ENCODE data around the gene FZD8.

The FZD8 gene

GRCh38 chr10:35657621-35658020 lies 15.5 kb upstream of the FZD8 start:
- no peaks in the 10 kb centered on the region for H4K20me1 ChIP-seq (ENCODE audit: insufficient read depth, low read length)
- H3K9ac ChIP-seq (ENCODE audit: low read length), result no peak overlapping the region
- no peaks in the 10 kb centered on the region for H3K4me1 ChIP-seq (ENCODE audit: low read length)
- H3K27me3 ChIP-seq (replicated peaks; ENCODE audit: insufficient read depth, low read length), result no peaks in the 10 kb centered on the region
- TF ChIP-seq EZH2 (optimal IDR thresholded peaks at IDR 0.05; ENCODE audit: low read depth, low read length) (no peak), CTCF (IDR thresholded peaks at IDR 0.05; ENCODE audit: low read length) (no peak), EZH2phosphoT487 (IDR thresholded peaks at IDR 0.05; ENCODE audit: low read length) (no peak)
- no peak for DNase-seq
- H3K9me3 ChIP-seq (replicated peaks; ENCODE audit: insufficient read depth, low read length), result no peaks in the 10 kb centered on the region
- no peak overlapping the region for H3K4me3 ChIP-seq (ENCODE audit: low read length)
- no peaks in the 10 kb centered on the region for H3K36me3 ChIP-seq (replicated peaks; ENCODE audit: insufficient read depth, low read length)
- no peak overlapping the region for H2AFZ ChIP-seq (ENCODE audit: low read length)
- H3K9me2 ChIP-seq (replicated peaks; ENCODE audit: insufficient read depth, low read length), result no peaks in the 10 kb centered on the region
- no peaks in the 10 kb centered on the region for H3F3A ChIP-seq (ENCODE audit: insufficient read depth, low read length)
- H3K4me2 ChIP-seq (ENCODE audit: low read depth, low read length), result no peak overlapping the region
- no peak overlapping the region for H3K27ac ChIP-seq (ENCODE audit: low read length)
- H3K79me2 ChIP-seq (ENCODE audit: low read length), result no peaks in the 10 kb centered on the region

- Histone ChIP-seq H3F3A (ENCODE audit: insufficient read depth, low read length) (no peaks in the 10 kb centered on the region), H3K9me3 (replicated peaks; ENCODE audit: insufficient read depth, low read length) (no peaks in the 10 kb centered on the region), H3K4me3 (ENCODE audit: low read length) (no peak overlapping the region), H3K4me2 (ENCODE audit: low read depth, low read length) (no peak overlapping the region), H3K9ac (ENCODE audit: low read length) (no peak overlapping the region), H3K36me3 (replicated peaks; ENCODE audit: insufficient read depth, low read length) (no peaks in the 10 kb centered on the region), H3K27ac (ENCODE audit: low read length) (no peak overlapping the region), H2AFZ (ENCODE audit: low read length) (no peak overlapping the region), H3K79me2 (ENCODE audit: low read length) (no peaks in the 10 kb centered on the region), H3K9me2 (replicated peaks; ENCODE audit: insufficient read depth, low read length) (no peaks in the 10 kb centered on the region), H3K27me3 (replicated peaks; ENCODE audit: insufficient read depth, low read length) (no peaks in the 10 kb centered on the region), H4K20me1 (ENCODE audit: insufficient read depth, low read length) (no peaks in the 10 kb centered on the region), H3K4me1 (ENCODE audit: low read length) (no peaks in the 10 kb centered on the region)
- TF ChIP-seq EZH2 (optimal IDR thresholded peaks at IDR 0.05; ENCODE audit: low read depth, low read length) (no peak), EZH2phosphoT487 (IDR thresholded peaks at IDR 0.05; ENCODE audit: low read length) (no peak), CTCF (IDR thresholded peaks at IDR 0.05; ENCODE audit: low read length) (no peak)
- DNase-seq, result no peak
Observed at GRCh38 chr10:35652824-35653223, 10.7 kb upstream of the FZD8 start.

GRCh38 chr10:35650894-35651293 lies 8.8 kb upstream of the FZD8 start:
- Histone ChIP-seq H3F3A (ENCODE audit: insufficient read depth, low read length) (no peaks in the 10 kb centered on the region), H4K20me1 (ENCODE audit: insufficient read depth, low read length) (no peaks in the 10 kb centered on the region), H3K4me2 (ENCODE audit: low read depth, low read length) (no peak overlapping the region), H3K4me1 (ENCODE audit: low read length) (no peaks in the 10 kb centered on the region), H3K9ac (ENCODE audit: low read length) (no peak overlapping the region), H3K27ac (ENCODE audit: low read length) (no peak overlapping the region), H2AFZ (ENCODE audit: low read length) (no peak overlapping the region), H3K9me2 (replicated peaks; ENCODE audit: insufficient read depth, low read length) (no peaks in the 10 kb centered on the region), H3K27me3 (replicated peaks; ENCODE audit: insufficient read depth, low read length) (no peaks in the 10 kb centered on the region), H3K79me2 (ENCODE audit: low read length) (no peaks in the 10 kb centered on the region), H3K36me3 (replicated peaks; ENCODE audit: insufficient read depth, low read length) (no peaks in the 10 kb centered on the region), H3K9me3 (replicated peaks; ENCODE audit: insufficient read depth, low read length) (no peaks in the 10 kb centered on the region), H3K4me3 (ENCODE audit: low read length) (no peak overlapping the region)
- DNase-seq, result no peak
- TF ChIP-seq EZH2 (optimal IDR thresholded peaks at IDR 0.05; ENCODE audit: low read depth, low read length), result no peak

- H3K4me1 ChIP-seq (ENCODE audit: low read length), result 0 out of 2 replicates have a peak, but pooled peaks cover 4% of the 10 kb centered on the region
- H3K79me2 ChIP-seq (ENCODE audit: low read length), result no peaks in the 10 kb centered on the region
- no peaks in the 10 kb centered on the region for H3K36me3 ChIP-seq (replicated peaks; ENCODE audit: insufficient read depth, low read length)
- H2AFZ ChIP-seq (ENCODE audit: low read length), result peak overlapping the region; percentile 97; the same call in 1 of the 2 replicates
- peak; percentile 69 for DNase-seq
- H3K9ac ChIP-seq (ENCODE audit: low read length), result no peak overlapping the region; the same call in 1 of the 2 replicates
- H3K27ac ChIP-seq (ENCODE audit: low read length), result peak overlapping the region; percentile 57; the same call in 1 of the 2 replicates
- no peaks in the 10 kb centered on the region for H3K9me2 ChIP-seq (replicated peaks; ENCODE audit: insufficient read depth, low read length)
- peaks cover 18% of the 10 kb centered on the region for H3F3A ChIP-seq (ENCODE audit: insufficient read depth, low read length)
- peak overlapping the region; percentile 81 for H3K4me3 ChIP-seq (ENCODE audit: low read length)
- H3K27me3 ChIP-seq (replicated peaks; ENCODE audit: insufficient read depth, low read length), result no peaks in the 10 kb centered on the region
- no peaks in the 10 kb centered on the region for H4K20me1 ChIP-seq (ENCODE audit: insufficient read depth, low read length)
- no peak for TF ChIP-seq CTCF (IDR thresholded peaks at IDR 0.05; ENCODE audit: low read length)
- no peak for TF ChIP-seq EZH2 (optimal IDR thresholded peaks at IDR 0.05; ENCODE audit: low read depth, low read length)
- no peak for TF ChIP-seq EZH2phosphoT487 (IDR thresholded peaks at IDR 0.05; ENCODE audit: low read length)
- no peaks in the 10 kb centered on the region for H3K9me3 ChIP-seq (replicated peaks; ENCODE audit: insufficient read depth, low read length)
- H3K4me2 ChIP-seq (ENCODE audit: low read depth, low read length), result peak overlapping the region; percentile 100
Observed at GRCh38 chr10:35644050-35644950, 2.2 kb upstream of the FZD8 start.
